Neural progenitor cell (in vitro differentiated cells): Measurements from ENCODE around the gene ZNF511.

Experiments used
- EZH2 ChIP-seq: fragments of 200-600 bp; sonication (generic); IDR thresholded peaks from 2 replicates; pipeline ENCODE4 v1.6.1; 2017; ENCODE audit warnings: antibody characterized with exemption, mild to moderate bottlenecking, moderate library complexity
- TF ChIP-seq, protein P1 (sequence below): fragments of 200-600 bp; sonication (generic); IDR thresholded peaks from 2 replicates; pipeline ENCODE4 v1.5.1; 2017; ENCODE audit warnings: antibody characterized with exemption, mild to moderate bottlenecking

- TF ChIP-seq, protein P1, sequence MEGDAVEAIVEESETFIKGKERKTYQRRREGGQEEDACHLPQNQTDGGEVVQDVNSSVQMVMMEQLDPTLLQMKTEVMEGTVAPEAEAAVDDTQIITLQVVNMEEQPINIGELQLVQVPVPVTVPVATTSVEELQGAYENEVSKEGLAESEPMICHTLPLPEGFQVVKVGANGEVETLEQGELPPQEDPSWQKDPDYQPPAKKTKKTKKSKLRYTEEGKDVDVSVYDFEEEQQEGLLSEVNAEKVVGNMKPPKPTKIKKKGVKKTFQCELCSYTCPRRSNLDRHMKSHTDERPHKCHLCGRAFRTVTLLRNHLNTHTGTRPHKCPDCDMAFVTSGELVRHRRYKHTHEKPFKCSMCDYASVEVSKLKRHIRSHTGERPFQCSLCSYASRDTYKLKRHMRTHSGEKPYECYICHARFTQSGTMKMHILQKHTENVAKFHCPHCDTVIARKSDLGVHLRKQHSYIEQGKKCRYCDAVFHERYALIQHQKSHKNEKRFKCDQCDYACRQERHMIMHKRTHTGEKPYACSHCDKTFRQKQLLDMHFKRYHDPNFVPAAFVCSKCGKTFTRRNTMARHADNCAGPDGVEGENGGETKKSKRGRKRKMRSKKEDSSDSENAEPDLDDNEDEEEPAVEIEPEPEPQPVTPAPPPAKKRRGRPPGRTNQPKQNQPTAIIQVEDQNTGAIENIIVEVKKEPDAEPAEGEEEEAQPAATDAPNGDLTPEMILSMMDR: no peak
- TF ChIP-seq EZH2: no peak
Measured at GRCh38 chr10:133350283-133350949, 41.7 kb downstream of the ZNF511 start.
